Anterior cingulate cortex (tissue), 58 donors: ENCODE results near the gene SIK1.
"Not testable (repeated sequence)": the region's sequence is repeated elsewhere in the genome, so short reads cannot be mapped to it uniquely, and the experiment has no call there.

Experiments used
- DNase-seq, 58 donors: peaks; one replicate each; lab custom pipeline; 2025; lab: John Stamatoyannopoulos, UW

Gene SIK1

DNA sequence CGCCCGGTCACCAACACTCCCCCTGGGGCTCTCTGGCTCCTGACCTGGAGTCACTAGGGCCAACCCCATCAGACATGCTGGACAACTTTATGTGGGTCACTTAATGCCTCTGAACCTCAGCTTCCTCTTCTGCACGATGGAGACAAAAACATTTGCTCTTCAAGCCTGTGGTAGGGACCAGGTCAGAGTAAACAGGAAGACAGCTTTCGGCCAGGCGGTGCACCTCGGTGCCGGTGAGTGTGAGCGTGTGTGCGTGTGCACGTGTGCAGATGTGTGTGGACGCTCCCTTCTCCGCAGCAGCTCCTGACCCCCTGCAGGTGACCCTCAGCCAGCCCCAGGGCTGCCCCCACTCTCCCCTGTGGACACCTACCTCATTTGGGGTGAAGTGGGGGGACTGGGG lies 28.4 kb downstream of the SIK1 start:
- DNase-seq, result not testable (repeated sequence)

DNA sequence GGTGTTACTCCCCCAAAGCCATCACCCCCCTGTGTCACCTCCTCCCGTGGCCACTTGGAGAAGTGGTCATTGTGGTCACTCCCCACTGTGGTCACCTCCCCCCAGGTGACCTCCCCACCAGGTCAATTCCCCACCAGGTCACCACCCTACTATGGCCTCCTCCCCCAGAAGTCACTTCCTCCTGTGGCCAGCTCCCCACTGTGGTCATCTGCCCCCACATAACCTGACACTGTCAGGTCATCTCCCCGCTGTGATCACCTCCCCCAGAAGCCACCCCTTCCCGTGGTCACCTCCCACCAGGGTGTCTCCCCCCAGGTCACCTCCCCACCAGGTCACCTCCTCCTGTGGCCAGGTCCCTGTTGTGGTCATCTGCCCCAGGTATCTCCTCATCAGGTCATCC lies 28.9 kb downstream of the SIK1 start:
- DNase-seq, result not testable (repeated sequence)

DNA sequence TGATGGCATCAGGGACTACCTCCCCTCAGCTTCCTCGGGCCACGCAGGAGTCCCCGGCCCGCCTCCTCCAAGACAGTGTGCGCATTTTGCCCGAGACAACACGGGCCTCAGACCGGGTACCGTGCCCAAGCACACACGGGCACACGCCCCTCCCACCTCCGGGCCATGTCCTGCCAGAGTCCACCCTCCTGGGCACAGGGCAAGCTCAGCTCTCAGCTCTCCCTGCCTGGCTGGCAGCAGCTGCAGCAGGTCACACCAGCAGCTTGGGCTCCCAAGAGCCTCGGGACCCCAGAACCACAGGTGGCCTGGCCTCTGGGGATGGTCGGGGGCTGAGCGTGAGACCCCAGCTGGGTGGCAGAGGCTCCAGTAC lies 29.5 kb downstream of the SIK1 start:
- DNase-seq, result not testable (repeated sequence)

DNA sequence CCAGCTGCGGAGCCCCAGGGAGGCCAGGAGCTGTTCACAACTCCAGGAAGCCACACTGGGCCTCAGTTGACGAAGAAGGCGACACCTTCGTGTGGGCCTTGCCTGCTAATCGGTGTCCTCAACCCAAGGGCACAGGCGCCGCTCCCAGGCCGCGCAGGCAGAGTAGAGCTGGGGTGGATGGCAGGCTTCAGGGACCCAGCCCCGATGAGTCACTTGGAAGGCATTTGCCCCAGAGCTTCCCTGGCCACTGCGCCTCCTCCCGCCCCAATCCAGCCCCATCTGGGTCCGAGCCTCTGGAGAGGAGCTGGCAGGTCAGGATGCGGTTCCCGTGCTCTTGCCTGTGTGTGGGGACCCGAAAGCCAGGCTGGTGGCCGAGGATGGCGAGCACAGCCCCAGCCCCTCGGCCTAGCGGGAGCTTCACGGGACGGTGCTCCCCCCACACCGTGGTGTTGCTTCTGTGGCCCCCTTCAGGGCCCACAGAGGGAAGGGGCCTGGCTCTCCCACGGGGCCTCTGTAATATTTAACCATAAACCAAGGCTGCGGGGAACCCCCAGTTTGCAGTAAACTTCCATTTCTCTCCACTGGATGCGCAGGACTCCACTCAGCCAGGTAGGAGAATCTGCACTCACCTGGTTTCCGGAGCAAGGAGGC lies 30.0 kb downstream of the SIK1 start:
- DNase-seq, result not testable (repeated sequence)

DNA sequence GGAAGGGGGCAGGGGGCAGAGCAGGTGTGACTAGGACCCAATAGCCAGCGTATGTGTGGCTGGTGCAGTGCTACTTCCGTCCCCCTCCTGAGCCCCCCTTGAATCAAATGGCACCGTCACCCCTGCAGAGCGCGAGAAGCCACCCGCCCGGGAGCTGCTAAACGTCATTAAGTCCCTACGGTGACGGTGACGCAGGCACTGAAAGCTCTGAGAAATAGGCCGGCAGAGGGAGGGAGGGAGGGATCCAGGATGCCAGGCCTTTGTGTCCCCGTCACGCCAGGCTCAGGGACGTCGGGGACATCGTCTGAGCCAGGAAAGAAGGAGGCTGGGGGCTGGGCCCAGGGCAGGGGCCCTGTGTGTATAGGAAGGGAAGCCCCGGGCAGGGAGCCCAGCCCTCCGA lies 43.6 kb downstream of the SIK1 start:
- DNase-seq, result not testable (repeated sequence)

DNA sequence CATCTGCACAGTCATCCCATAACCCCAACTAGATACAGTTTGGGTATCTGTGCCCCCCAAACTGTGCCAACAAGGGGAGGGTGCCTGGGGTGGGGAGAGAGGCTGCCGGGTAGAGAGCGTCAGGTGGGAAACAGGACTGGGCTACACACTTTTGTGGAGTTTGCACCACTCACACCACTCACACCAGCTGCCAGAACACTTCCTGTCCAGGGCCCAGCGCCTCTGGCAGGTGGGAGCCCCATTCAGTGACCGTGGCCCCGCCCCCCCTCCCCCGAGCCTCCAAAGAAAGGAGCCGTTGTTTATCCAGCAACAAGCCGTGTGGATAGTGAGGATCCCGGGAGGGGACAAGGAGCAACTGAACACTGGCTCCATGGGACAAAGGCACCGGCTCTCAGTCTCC lies 44.0 kb downstream of the SIK1 start:
- DNase-seq, result peak in 4 of 58 donors; percentile 24 to 27 (median 25)

DNA sequence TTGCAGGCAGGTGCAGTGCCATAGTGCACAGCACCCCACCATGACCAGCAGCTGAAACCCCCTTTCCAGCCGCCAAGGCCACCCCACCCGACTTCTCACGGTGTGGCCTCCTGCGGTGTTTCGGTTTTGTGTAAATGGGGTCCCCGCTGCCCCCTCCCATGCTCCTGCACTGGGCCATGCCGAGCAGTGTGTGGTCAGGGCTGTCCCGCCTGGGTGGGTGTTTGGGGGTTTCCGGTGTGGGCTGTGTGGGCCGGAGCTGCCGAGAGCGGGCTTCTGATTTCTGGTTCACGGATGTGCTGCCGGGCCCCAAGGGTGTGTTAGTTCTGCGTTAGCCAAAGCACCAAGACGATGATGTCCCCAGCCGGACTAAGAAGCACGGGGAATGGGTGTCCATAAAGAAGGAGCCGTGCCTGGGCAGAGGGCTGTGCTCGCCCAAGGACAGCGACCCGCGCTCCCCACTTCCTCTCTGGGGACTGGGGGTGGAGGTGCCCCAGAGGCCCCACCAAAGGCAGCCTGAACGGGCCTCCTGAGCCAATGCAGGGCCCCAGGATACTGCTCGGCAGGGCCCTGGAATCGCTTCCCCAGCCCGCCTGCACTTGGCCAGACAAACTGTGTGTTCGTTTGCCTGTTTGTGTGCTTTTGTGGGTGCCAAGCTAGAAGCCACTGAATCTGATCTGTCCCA lies 45.9 kb downstream of the SIK1 start:
- not testable (repeated sequence) for DNase-seq

DNA sequence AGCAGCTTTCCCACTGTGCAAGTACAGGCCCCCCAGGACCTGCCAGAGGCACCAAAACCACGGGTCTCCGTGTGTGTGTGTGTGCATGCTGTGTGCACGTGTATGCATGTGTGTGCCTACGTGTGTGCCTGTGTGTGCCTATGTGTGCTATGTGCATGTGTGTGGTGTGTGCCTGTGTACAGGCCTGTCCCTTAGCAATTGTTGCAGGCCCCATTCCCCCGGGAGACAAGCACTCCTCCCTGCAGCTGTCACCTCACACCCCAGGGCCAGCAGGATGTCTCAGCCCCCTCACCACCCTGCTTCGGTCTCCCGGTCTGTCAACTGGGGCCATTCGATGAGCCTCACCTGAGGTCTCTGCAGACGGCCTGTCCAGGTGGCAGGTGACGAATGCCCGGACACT lies 46.6 kb downstream of the SIK1 start:
- DNase-seq, result not testable (repeated sequence)

DNA sequence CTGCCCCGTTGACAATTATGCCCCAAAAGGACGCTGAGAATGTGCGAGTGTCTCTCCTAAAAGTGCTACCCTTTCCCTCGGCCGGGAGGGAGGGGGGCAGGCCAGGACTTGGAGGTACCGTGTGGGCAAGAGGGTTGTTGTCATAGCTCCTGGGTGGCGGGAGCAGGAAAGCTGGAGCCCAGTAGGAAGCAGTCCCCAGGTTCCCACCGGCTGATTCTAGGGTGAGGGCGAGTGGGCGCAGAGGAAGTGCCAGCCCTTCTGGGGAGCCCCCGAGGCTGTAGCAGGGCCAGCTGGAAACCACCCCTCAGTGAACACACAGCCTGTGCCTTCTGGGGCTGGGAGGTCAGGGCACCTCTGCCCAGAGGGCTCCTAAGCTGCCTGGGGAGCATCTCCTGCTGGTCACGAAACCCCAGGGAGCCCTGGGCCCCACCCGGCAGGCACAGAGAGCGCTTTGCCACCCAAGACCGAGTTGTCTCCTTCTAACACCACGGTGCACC lies 47.3 kb downstream of the SIK1 start:
- not testable (repeated sequence) for DNase-seq

DNA sequence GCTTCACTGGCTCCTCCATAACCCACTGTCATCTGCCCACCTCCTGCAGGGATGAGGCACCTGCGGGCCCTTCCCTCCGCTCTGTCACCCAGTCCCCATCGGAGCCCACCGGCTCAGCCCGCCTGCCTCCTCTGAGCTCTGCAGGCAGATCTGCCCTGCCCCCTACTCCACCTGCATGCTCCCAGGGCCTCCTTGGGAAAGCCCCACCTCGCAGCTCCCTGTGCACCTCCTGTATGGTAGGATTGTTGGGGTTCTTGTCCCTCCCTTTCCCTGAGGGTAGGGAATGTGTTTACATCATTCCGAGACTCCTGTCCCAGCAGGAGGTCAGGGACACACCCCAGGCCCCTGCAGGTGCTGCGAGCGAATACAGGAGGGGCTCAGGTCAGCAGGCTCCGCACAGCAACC lies 50.5 kb downstream of the SIK1 start:
- no peak for DNase-seq

DNA sequence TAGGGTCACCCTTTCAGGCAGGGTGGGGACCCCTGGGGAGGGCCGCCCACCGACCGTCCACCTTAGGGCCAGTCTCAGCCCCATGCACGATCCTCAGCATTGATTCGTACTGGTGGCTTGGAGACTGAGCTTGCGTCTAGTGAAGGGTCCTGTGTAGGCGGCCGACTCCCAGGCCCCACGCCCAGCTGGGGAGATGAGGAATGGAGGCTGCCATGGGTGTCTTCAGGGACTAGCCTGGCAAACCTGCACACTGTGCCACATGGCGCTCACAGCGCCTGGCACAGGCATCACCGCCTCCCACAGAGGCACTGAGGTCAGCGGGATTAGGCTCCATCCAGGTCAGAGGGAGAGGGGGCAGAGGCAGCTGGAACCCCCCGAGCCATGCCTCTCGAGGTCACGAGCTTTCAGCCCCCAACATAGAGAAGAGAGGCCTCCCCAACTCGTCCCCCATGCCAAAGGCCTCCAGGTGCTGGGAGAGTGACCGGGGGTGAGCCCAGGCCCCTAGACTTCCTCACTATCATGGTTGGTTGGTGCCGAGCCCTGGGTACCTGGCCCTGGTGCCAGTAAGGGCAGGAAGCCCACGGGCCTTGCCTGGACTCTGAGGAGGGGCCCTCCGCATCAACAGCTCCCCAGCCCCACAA lies 51.0 kb downstream of the SIK1 start:
- no peak for DNase-seq

DNA sequence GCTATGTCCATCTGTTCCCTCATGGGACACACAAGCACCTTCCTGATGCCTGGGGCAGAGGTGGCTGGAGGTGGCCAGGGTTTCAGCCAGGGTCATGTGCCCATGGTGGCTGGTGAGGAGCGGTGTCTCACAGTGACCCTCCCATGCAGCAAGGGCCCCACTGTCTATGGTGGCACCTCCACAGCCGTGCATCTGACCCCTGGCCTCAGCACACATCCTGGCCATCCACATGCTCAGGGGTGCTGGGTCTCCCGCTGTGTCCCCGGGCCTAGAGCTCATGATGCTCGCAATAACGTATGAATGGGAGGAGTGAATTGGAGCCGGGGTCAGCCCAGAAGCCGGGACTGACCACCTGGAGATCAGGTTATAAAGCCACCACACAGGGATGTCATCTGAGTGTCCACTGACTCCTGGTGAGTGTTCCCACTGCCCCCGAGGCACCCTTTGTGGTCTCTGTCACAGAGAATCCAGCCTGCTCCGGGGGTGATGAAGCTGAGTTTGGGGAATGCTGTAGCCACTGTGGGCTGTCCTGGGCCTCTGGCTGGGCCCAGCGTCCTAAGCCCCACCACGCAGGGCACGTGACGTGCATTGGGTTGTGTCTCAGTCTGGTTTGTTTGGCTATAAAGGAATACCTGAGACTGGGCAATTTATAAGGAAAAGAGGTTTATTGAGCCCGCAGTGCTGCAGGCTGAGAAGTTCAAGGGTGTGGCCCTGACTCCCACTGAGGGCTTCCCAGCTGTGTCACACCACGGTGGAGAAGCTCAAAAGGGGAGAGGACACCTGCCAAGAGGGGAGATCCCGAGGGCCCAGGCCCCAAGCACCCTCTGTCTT lies 51.7 kb downstream of the SIK1 start:
- no peak for DNase-seq

DNA sequence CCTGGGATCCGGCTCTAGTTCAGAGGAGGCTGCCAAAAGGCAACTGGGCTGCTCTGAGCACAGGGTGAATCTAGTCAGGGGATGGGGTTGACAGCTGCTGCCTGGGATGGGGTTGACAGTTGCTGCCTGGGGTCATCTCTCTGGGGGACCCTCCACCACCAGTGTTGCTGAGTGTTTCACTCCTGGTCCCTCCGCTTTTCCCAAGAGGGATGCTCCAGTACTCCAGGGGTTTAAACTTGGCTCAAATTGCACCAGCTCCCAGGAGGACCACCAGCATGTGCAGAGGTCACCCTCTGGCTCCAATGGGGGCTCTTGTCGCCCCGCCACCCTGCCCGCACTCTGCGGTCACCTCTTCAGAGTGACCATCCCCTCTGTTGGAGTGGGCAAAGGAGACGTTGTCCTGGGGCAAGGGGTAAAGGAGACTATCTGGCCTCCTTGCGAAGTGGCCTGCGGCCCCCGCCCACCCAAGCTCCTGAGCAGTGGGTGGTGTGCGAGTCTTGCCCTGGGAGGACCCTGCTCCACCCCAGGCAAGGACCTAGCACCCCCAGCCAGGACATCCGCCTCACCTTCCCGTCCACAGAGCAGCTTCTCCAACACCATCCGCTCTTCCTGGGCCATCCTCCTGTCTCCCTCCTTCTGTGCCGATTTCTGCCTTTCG lies 52.6 kb downstream of the SIK1 start:
- DNase-seq, result no peak

DNA sequence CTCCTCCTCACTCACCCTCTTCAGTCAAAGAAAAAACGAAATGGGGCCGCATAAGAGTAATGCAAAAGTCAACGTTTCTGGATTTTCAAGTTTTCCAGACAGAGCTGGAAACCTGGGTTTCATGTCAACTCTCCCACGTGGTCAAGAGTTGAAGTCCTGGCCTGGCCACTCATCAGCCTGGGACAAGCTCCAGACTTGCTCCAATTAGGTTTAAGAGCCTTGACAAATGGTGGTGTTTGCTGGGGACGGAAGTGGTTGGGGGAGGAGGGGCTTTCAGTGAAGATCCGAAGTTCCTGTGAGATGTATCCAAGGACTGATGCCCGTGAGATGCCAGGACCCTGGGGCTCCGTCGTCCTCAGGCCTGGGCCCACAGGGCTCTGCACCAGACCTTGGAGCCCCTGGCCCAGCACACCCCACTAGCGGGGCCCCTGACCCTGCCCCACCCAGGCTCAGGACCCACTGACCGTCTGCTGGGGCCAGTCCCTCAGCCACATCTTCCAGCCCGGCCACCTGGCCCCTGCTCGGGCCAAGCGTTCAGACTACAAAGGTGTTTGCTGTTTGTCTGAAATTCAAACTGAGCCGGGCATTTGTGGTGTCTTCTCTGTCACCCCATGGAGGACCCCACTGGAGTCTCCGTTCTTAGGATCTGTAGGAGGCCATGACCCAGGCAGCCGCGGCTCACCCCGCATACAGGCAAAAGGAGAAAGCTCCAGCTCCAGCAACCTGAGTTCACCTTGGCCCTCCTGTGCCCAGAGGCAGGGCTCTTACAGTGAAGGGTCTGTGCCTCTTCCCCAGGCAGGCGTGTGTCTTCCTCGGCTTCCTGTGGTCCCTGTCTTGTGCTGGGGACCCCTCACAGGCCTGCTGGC lies 53.3 kb downstream of the SIK1 start:
- DNase-seq, result peak in 6 of 58 donors; percentile 22 to 48 (median 30)

DNA sequence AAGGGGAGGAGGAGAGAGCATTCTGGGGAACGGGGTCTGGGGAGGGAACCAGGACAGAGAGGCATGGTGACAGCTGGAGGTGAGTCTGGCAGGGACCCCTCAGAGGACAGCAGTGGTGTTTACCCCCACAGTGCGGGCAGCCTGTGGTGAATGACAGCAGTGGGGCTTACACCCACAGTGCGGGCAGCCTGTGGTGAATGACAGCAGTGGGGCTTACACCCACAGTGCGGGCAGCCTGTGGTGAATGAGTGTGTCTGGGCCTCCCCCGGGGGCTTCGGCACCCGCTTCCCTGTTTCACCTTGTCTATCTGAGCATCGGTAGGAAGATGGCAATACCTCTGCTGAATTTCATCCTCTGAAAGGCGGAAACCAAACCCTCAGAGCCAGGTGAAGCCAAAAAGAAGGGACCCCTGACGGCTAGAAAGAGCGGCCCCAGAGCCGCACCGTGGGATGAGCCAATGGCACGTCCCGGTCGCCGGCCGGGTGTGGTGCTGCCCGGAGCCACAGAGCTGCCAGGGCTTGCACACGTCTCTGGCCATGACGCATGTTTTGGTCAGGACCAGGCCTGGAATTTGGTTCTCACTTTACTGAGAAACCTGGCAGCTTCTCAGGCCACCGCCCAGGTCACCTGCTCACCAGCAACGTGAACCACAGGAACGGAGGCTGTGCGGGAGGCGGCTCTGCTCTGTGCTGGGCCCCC lies 54.1 kb downstream of the SIK1 start:
- DNase-seq, result no peak

DNA sequence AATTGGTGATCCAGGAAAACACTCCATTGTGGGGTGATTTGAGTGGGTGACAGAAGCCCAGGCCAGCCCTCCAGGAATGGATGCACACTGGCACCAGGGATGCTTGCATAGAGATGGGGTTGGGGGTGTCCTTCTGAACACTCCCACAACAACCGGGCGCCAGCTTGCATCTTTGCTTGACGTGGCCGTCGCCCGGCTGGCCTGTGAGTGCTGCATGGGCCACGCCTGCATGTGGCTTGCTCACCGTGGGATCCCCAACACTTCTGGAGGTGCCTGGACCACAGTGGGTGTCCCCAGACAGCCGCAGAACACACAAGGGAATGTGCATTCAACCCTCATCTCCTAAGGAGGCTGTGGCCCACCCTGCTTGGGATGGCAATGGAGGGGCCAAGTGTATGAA lies 55.1 kb downstream of the SIK1 start:
- no peak for DNase-seq

DNA sequence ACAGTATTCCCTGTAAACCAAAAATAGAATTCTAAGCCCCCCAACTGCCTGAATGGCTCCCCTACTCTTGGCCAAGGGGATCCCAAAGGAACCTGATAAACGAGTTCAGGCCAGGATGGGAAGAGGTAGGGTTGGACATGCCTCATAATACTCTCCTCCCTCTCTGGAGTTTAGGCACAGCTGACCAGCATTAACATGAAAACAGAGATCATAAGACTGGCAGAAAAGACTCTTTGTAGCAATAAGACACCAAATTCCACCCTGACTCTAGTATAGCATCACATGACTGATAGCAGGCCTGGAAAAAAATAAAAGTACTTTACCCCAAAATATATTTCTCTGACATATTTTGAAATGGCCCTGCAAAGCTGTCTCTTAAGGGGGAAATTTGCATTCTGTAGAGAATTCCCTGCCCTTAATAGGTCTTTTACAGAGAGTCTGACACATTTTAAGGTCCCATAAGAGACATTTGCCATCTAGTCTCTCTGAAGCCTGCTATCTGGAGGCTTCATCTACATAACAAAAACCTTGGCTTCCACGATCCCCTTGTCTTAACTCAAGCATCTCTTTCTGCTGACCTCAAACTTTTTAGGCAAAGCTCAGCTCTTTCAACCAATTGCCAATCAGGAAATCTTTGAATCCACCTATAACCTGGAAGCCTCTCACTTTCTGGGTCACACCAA lies 55.9 kb downstream of the SIK1 start:
- DNase-seq, result no peak

DNA sequence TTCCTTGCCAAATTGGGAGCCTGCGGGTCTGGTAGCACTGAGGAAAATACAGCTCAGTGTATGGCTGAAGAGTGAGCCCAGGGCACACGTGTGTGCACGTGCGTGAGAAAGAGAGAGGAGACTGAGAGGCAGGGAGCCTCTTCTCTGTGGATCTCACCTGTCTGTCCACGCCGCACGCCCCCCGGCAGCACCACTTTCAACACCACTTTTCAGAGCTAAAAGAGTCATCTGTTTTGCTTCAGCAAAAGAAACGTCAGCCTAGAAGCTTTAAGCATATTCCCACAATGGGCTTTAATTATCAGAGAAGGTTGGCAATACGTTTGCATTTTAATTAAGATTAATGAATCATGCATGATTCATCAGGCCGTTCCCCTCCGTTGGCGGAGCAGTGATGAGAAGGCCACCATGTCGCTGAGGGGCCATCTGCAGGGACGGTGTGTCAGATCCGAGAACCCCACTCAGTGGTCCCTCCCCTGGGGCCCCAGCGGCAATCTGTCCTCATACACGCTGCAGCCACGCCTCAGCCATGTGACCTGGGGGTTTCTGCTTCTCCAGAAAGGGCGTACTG lies 56.8 kb downstream of the SIK1 start:
- DNase-seq, result peak in 14 of 58 donors; percentile 5 to 72 (median 31)
